Muscle layer of colon (tissue), 2 donors: ENCODE measurements around the gene HHAT.
"Not testable (repeated sequence)": the region's sequence is repeated elsewhere in the genome, so short reads cannot be mapped to it uniquely, and the experiment has no call there.

ENCODE experiments used
- H3K27ac ChIP-seq: one replicate; pipeline ENCODE4 v1.7.0; 2013; ENCODE audit warnings: low read depth, mild to moderate bottlenecking, low read length, moderate library complexity
- H3K27me3 ChIP-seq, 2 donors: one replicate each; pipeline ENCODE4 v1.7.0; 2013; ENCODE audit warnings: low read length in 2 of 2, mild to moderate bottlenecking in 2 of 2; ENCODE audit not compliant: insufficient read depth in 2 of 2, control insufficient read depth in 1 of 2
- H3K36me3 ChIP-seq: one replicate; pipeline ENCODE4 v1.7.0; 2013; ENCODE audit warnings: mild to moderate bottlenecking, low read length; ENCODE audit not compliant: insufficient read depth
- H3K4me1 ChIP-seq: one replicate; pipeline ENCODE4 v1.7.0; 2013; ENCODE audit warnings: mild to moderate bottlenecking, low read length; ENCODE audit not compliant: insufficient read depth
- H3K4me3 ChIP-seq, 2 donors: one replicate each; pipeline ENCODE4 v1.7.0; 2013; ENCODE audit warnings: low read length in 2 of 2, low read depth in 1 of 2, mild to moderate bottlenecking in 1 of 2, moderate library complexity in 1 of 2
- H3K9ac ChIP-seq: one replicate; pipeline ENCODE4 v1.7.0; 2013; ENCODE audit warnings: low read length
- H3K9me3 ChIP-seq: one replicate; pipeline ENCODE4 v1.7.0; 2013; ENCODE audit warnings: mild to moderate bottlenecking, low read length
- donor health status: abdominal sarcoma.
- donor health status: Adenocarcinoma of cecum.

The HHAT gene

DNA sequence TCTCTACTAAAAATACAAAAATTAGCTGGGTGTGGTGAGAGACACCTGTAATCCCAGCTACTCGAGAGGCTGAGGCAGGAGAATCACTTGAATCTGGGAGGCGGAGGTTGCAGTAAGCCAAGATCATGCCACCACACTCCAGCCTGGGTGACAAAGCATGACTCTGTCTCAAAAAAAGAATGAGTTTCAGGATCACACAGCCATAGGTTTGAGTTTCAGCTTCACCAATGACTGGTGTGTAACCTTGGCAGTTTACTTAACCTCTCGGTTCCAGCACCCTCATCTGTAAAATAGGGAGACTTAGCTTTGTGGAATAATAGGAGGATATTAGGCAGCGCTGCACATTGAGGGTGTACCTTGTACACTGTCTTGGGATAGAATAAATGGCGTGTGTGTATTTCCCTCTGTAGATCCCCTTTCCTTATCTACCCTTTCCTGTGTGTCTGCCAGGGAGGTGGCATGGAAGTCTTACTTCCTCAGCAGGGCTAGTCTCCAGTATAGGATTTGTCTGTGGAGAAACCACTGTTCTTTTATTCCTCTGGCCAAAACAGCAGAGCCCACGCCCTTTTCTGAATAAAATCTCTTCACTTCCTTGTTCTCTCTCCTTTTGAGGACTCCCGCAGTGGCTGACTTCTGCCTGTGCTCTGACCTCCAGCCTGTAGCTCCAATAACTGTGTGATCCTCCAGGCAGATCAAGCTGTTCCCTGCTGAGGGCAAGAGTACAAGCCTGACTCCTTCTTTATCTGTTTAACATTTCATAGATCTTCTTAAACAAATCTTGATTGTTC lies 90.4 kb downstream of the HHAT start:
- Histone ChIP-seq H3K9ac (no peak overlapping the region), H3K27me3 (no peaks in the 10 kb centered on the region), H3K9me3 (no peaks in the 10 kb centered on the region), H3K4me3 (no peak overlapping the region), H3K4me1 (no peaks in the 10 kb centered on the region), H3K27ac (no peak overlapping the region), H3K36me3 (no peaks in the 10 kb centered on the region)

GRCh38 chr1:210426696-210427095 lies 98.0 kb downstream of the HHAT start:
- H3K27me3 ChIP-seq, H3K9ac ChIP-seq, H3K36me3 ChIP-seq, H3K4me1 ChIP-seq, H3K9me3 ChIP-seq, H3K4me3 ChIP-seq, H3K27ac ChIP-seq: not testable (repeated sequence)

DNA sequence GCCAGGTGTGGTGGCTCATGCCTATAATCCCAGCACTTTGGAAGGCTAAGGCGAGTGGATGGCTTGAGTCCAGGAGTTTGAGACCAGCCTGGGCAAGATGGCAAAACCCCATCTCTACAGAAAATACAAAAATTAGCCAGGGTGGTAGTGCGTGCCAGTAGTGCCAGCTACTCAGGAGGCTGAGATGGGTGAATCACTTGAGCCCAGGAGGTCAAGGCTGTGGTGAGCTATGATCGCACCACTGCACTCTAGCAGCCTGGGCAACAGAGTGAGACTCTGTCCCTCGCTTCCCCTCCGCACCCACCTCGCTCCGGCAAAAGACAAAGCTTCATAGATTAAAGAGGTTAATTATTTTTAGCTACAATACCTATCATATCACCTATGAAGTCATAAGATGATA lies 100.0 kb downstream of the HHAT start:
- no peaks in the 10 kb centered on the region for H3K4me1 ChIP-seq
- no peak overlapping the region for H3K4me3 ChIP-seq
- H3K9me3 ChIP-seq, result no peaks in the 10 kb centered on the region
- H3K9ac ChIP-seq, result no peak overlapping the region
- no peak overlapping the region for H3K27ac ChIP-seq
- H3K36me3 ChIP-seq, result no peaks in the 10 kb centered on the region
- no peaks in the 10 kb centered on the region for H3K27me3 ChIP-seq

GRCh38 chr1:210434223-210434622 lies 105.5 kb downstream of the HHAT start:
- H3K27ac ChIP-seq, result no peak overlapping the region
- no peaks in the 10 kb centered on the region for H3K4me1 ChIP-seq
- no peaks in the 10 kb centered on the region for H3K9me3 ChIP-seq
- no peaks in the 10 kb centered on the region for H3K27me3 ChIP-seq
- H3K4me3 ChIP-seq, result no peak overlapping the region
- no peak overlapping the region for H3K9ac ChIP-seq
- H3K36me3 ChIP-seq, result no peaks in the 10 kb centered on the region

- no peak overlapping the region for H3K27ac ChIP-seq
- no peaks in the 10 kb centered on the region for H3K9me3 ChIP-seq
- no peak overlapping the region for H3K9ac ChIP-seq
- no peaks in the 10 kb centered on the region for H3K36me3 ChIP-seq
- H3K4me1 ChIP-seq, result no peaks in the 10 kb centered on the region
- H3K27me3 ChIP-seq, result no peaks in the 10 kb centered on the region
- H3K4me3 ChIP-seq, result no peak overlapping the region
Observed at GRCh38 chr1:210437111-210437510, 108.4 kb downstream of the HHAT start.

- H3K27ac ChIP-seq, result no peak overlapping the region
- no peak overlapping the region for H3K9ac ChIP-seq
- no peak overlapping the region for H3K4me3 ChIP-seq
- H3K4me1 ChIP-seq, result no peaks in the 10 kb centered on the region
- no peaks in the 10 kb centered on the region for H3K9me3 ChIP-seq
- H3K27me3 ChIP-seq, result no peaks in the 10 kb centered on the region
- H3K36me3 ChIP-seq, result no peaks in the 10 kb centered on the region
Observed at GRCh38 chr1:210437781-210438180, 109.1 kb downstream of the HHAT start.

- H3K36me3 ChIP-seq, result no peaks in the 10 kb centered on the region
- no peak overlapping the region for H3K27ac ChIP-seq
- no peaks in the 10 kb centered on the region for H3K27me3 ChIP-seq
- no peaks in the 10 kb centered on the region for H3K9me3 ChIP-seq
- no peaks in the 10 kb centered on the region for H3K4me1 ChIP-seq
- H3K4me3 ChIP-seq, result no peak overlapping the region
- H3K9ac ChIP-seq, result no peak overlapping the region
Observed at GRCh38 chr1:210438928-210439841, 110.5 kb downstream of the HHAT start.

- Histone ChIP-seq H3K4me3 (no peak overlapping the region), H3K27me3 (no peaks in the 10 kb centered on the region), H3K4me1 (no peaks in the 10 kb centered on the region), H3K27ac (no peak overlapping the region), H3K9me3 (no peaks in the 10 kb centered on the region), H3K9ac (no peak overlapping the region), H3K36me3 (no peaks in the 10 kb centered on the region)
Observed at GRCh38 chr1:210440081-210440480, 111.4 kb downstream of the HHAT start.

DNA sequence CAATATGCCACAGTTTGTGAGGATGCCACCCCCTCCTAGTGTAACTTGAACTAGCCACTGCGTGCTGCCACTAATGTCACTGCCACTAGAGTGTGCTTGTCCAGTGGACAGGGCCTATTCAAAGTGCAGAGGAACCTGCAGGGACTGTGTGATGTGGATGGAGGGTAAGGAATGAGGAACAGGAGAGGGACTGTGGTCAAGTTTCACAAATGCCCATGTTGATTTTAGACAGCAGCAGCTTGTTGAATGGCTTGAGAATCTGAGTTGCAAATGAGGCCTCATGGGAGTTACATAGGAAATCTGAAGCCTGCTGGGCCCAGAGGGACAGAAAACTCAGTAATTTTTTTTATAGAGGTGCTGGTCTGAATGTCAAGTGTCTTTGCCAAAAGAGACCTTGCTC lies 112.3 kb downstream of the HHAT start:
- Histone ChIP-seq H3K36me3 (no peaks in the 10 kb centered on the region), H3K9me3 (no peaks in the 10 kb centered on the region), H3K4me1 (no peaks in the 10 kb centered on the region), H3K27ac (no peak overlapping the region), H3K27me3 (no peaks in the 10 kb centered on the region), H3K9ac (no peak overlapping the region), H3K4me3 (no peak overlapping the region)

DNA sequence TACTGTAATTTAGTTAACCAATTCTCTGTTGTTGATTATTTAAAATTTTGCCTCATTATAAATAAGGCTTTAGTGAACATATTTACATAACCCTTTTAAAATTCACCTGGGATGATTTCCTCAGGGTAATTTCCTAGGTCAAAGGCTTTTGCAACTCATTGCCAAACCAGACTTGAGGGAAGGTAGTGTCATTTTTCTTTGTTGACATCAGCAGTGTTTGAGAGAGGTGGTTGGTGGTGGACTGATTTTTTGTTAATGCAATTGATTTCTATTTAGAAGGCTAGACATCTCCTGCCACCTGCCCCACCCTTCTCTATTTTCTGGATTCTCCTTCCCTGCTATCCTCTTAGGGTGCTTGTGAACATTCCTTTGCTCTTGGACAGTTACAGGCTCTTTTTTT lies 116.8 kb downstream of the HHAT start:
- Histone ChIP-seq H3K9me3 (no peaks in the 10 kb centered on the region), H3K36me3 (no peaks in the 10 kb centered on the region), H3K4me3 (no peak overlapping the region), H3K9ac (no peak overlapping the region), H3K27me3 (no peaks in the 10 kb centered on the region), H3K27ac (no peak overlapping the region), H3K4me1 (no peaks in the 10 kb centered on the region)

- Histone ChIP-seq H3K36me3 (no peaks in the 10 kb centered on the region), H3K9me3 (no peaks in the 10 kb centered on the region), H3K9ac (no peak overlapping the region), H3K27me3 (no peaks in the 10 kb centered on the region), H3K27ac (no peak overlapping the region), H3K4me3 (no peak overlapping the region), H3K4me1 (no peaks in the 10 kb centered on the region)
Observed at GRCh38 chr1:210445931-210446330, 117.2 kb downstream of the HHAT start.
